ENCODE measurements around the gene L3MBTL2.

Gene L3MBTL2

DNA sequence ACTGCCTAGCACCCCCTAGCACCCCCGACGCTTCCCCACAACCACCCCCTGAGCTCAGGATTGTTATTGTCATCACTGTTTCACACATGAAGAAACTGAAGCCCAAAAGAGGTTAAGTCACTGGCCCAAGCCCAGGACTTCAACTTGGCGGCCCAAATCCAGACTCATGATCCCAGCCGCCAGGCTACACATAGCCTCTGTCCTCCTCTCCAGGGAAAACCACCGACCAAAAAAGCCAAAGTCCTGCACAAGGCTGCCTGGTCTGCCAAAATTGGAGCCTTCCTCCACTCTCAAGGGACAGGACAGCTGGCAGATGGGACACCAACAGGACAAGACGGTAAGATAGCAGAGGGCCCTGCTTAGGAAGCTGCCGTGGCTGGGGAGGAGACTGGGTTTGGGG lies 10.8 kb downstream of the L3MBTL2 start:
- no peak for TF ChIP-seq CTCF (IDR thresholded peaks at IDR 0.05; ENCODE audit: low read depth, low read length)
- no peak for TF ChIP-seq EZH2phosphoT487 (IDR thresholded peaks at IDR 0.05; ENCODE audit: low read depth)
- Histone ChIP-seq H3K27ac (ENCODE audit: low read length) (no peak overlapping the region), H3K36me3 (replicated peaks; ENCODE audit: low read depth, low read length) (peaks cover 42% of the 10 kb centered on the region)

GRCh38 chr22:41216984-41217383 lies 11.9 kb downstream of the L3MBTL2 start:
- H3K27ac ChIP-seq (ENCODE audit: low read length): peak overlapping the region; percentile 50
- H3K4me2 ChIP-seq (ENCODE audit: low read length): peak overlapping the region; percentile 54
- no peaks in the 10 kb centered on the region for H4K20me1 ChIP-seq (ENCODE audit: insufficient read depth, low read length)
- peaks cover 43% of the 10 kb centered on the region for H3K36me3 ChIP-seq (replicated peaks; ENCODE audit: low read depth, low read length)
- H3K9ac ChIP-seq (ENCODE audit: low read length): no peak overlapping the region
- no peak overlapping the region for H2AFZ ChIP-seq (ENCODE audit: low read depth, low read length)
- no peaks in the 10 kb centered on the region for H3K9me3 ChIP-seq (ENCODE audit: insufficient read depth, low read length)
- H3K4me3 ChIP-seq (ENCODE audit: low read length): peak overlapping the region; percentile 42
- H3K4me1 ChIP-seq (ENCODE audit: low read length): peaks cover 15% of the 10 kb centered on the region
- H3K27me3 ChIP-seq (ENCODE audit: low read depth, low read length): no peaks in the 10 kb centered on the region
- H3K79me2 ChIP-seq (ENCODE audit: low read length): no peaks in the 10 kb centered on the region
- TF ChIP-seq EZH2phosphoT487 (IDR thresholded peaks at IDR 0.05; ENCODE audit: low read depth): no peak
- TF ChIP-seq CTCF (IDR thresholded peaks at IDR 0.05; ENCODE audit: low read depth, low read length): no peak

More for the DNA sequence above, 10.8 kb downstream of the L3MBTL2 start:
- Histone ChIP-seq H3K9me3 (ENCODE audit: insufficient read depth, low read length) (no peaks in the 10 kb centered on the region), H2AFZ (ENCODE audit: low read depth, low read length) (no peak overlapping the region), H3K9ac (ENCODE audit: low read length) (no peak overlapping the region), H3K4me2 (ENCODE audit: low read length) (no peak overlapping the region), H3K4me3 (ENCODE audit: low read length) (no peak overlapping the region), H3K79me2 (ENCODE audit: low read length) (no peaks in the 10 kb centered on the region), H4K20me1 (ENCODE audit: insufficient read depth, low read length) (no peaks in the 10 kb centered on the region), H3K27me3 (ENCODE audit: low read depth, low read length) (no peaks in the 10 kb centered on the region), H3K4me1 (ENCODE audit: low read length) (peaks cover 15% of the 10 kb centered on the region)

DNA sequence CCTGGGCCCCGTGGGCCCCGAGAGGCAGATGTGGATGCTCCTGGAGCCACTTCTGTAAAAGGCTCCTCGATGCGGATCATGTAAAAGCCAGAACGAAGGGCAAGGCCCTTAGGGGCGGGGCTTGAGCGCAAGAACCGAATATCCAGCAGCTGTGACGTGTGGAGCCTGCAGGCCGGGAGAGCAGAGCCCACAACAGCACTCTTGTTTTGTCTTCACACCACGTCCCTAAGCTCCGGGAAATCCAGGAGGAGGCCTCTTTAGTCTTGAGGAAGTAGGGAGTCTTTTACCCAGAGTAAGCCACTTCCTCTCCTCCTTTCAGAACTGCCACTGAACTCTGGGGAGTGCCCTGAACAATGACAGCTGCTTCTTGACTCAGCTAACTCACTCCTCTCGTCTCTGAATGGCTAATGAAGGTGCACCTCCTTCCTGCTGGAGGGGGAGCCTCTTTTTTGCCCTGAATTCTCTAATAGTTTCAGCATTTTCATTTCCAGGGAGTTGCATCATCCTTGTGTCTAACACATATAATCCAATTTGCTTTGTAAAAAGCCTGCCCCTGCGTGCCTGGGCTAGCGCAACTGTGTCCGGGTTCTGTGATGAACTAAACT lies 12.5 kb downstream of the L3MBTL2 start:
- H3K36me3 ChIP-seq (replicated peaks; ENCODE audit: low read depth, low read length): peaks cover 45% of the 10 kb centered on the region
- H3K4me1 ChIP-seq (ENCODE audit: low read length): peaks cover 15% of the 10 kb centered on the region
- H4K20me1 ChIP-seq (ENCODE audit: insufficient read depth, low read length): no peaks in the 10 kb centered on the region
- H3K27me3 ChIP-seq (ENCODE audit: low read depth, low read length): no peaks in the 10 kb centered on the region
- H3K9ac ChIP-seq (ENCODE audit: low read length): no peak overlapping the region; the same call in 1 of the 2 replicates
- H3K79me2 ChIP-seq (ENCODE audit: low read length): no peaks in the 10 kb centered on the region
- H3K9me3 ChIP-seq (ENCODE audit: insufficient read depth, low read length): no peaks in the 10 kb centered on the region
- peak overlapping the region; percentile 50 for H3K27ac ChIP-seq (ENCODE audit: low read length)
- peak overlapping the region; percentile 54 for H3K4me2 ChIP-seq (ENCODE audit: low read length)
- H3K4me3 ChIP-seq (ENCODE audit: low read length): peak overlapping the region; percentile 42
- TF ChIP-seq EZH2phosphoT487 (IDR thresholded peaks at IDR 0.05; ENCODE audit: low read depth) (no peak), CTCF (IDR thresholded peaks at IDR 0.05; ENCODE audit: low read depth, low read length) (no peak)
- no peak overlapping the region for H2AFZ ChIP-seq (ENCODE audit: low read depth, low read length)

GRCh38 chr22:41222846-41223507 lies 17.9 kb downstream of the L3MBTL2 start:
- no peak for TF ChIP-seq CTCF (IDR thresholded peaks at IDR 0.05; ENCODE audit: low read depth, low read length)
- TF ChIP-seq EZH2phosphoT487 (IDR thresholded peaks at IDR 0.05; ENCODE audit: low read depth): no peak
- no peak overlapping the region for H3K4me3 ChIP-seq (ENCODE audit: low read length)
- peaks cover 42% of the 10 kb centered on the region for H3K36me3 ChIP-seq (replicated peaks; ENCODE audit: low read depth, low read length)
- H3K27me3 ChIP-seq (ENCODE audit: low read depth, low read length): no peaks in the 10 kb centered on the region
- no peak overlapping the region for H3K27ac ChIP-seq (ENCODE audit: low read length)
- H2AFZ ChIP-seq (ENCODE audit: low read depth, low read length): no peak overlapping the region
- no peaks in the 10 kb centered on the region for H3K79me2 ChIP-seq (ENCODE audit: low read length)
- no peaks in the 10 kb centered on the region for H4K20me1 ChIP-seq (ENCODE audit: insufficient read depth, low read length)
- H3K9me3 ChIP-seq (ENCODE audit: insufficient read depth, low read length): no peaks in the 10 kb centered on the region
- no peak overlapping the region for H3K4me2 ChIP-seq (ENCODE audit: low read length)
- H3K4me1 ChIP-seq (ENCODE audit: low read length): peaks cover 1% of the 10 kb centered on the region
- no peak overlapping the region for H3K9ac ChIP-seq (ENCODE audit: low read length)

Measured in OCI-LY3 (cell line).